Mononuclear cell (primary cell): ENCODE measurements around the gene ANKFN1. TPM values are rescaled to one million over a fixed set of nuclear protein-coding genes. Genes with fewer than 3 reads are reported as not detected.
"Not testable (repeated sequence)": the region's sequence is repeated elsewhere in the genome, so short reads cannot be mapped to it uniquely, and the experiment has no call there.

Experiments used
- H3K27me3 ChIP-seq: 2 replicates; pipeline ENCODE4 v1.6.0; 2011; ENCODE audit warnings: low read length, control low read depth; ENCODE audit not compliant: insufficient read depth
- H3K4me1 ChIP-seq: 2 replicates; pipeline ENCODE4 v1.5.1; 2011; ENCODE audit warnings: mild to moderate bottlenecking, low read length, control low read depth; ENCODE audit not compliant: insufficient read depth
- H3K4me3 ChIP-seq: 2 replicates; pipeline ENCODE4 v1.5.1; 2011; ENCODE audit warnings: mild to moderate bottlenecking, low read length, moderate library complexity
- H3K9me3 ChIP-seq: 2 replicates; pipeline ENCODE4 v1.5.1; 2011; ENCODE audit warnings: low read depth, mild to moderate bottlenecking, control low read depth, low read length
- total RNA-seq: library from RNA; depleted of rRNA; stranded (reverse); fragments of >200 nt; gene quantifications from one replicate; pipeline ENCODE4 v1.2.3, GENCODE V29; 2012

ANKFN1 gene
- total RNA-seq, 1 donor = not detected

GRCh38 chr17:56269556-56270389 lies 116.5 kb downstream of the ANKFN1 start:
- Histone ChIP-seq H3K4me1 (no peaks in the 10 kb centered on the region), H3K9me3 (no peaks in the 10 kb centered on the region), H3K27me3 (no peaks in the 10 kb centered on the region), H3K4me3 (no peak overlapping the region)

DNA sequence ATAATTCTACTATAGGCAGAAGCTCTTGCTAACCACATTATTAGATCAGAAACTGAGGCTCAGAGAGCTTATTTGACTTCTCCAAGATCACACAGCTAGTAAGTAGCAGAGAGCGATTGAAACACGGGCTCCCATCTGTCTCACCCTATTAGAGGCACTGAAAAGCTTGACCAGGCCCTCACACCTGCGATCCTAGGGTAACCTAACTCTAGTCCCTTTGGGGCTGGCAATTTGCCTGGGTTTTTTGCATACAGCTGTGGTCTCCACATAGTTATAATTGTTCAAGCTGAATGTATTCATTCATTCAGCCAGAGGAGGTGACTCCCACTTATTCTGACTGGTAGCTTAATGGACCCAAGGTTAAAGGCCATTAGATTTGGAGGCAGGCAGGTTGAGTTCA lies 121.2 kb downstream of the ANKFN1 start:
- Histone ChIP-seq H3K27me3 (no peaks in the 10 kb centered on the region), H3K4me1 (no peaks in the 10 kb centered on the region), H3K4me3 (no peak overlapping the region), H3K9me3 (no peaks in the 10 kb centered on the region)

- Histone ChIP-seq H3K4me1 (no peaks in the 10 kb centered on the region), H3K4me3 (no peak overlapping the region), H3K9me3 (no peaks in the 10 kb centered on the region), H3K27me3 (no peaks in the 10 kb centered on the region)
These were observed 131.2 kb downstream of the ANKFN1 start for GRCh38 chr17:56284482-56284881.

- not testable (repeated sequence) for H3K4me1 ChIP-seq, H3K4me3 ChIP-seq, H3K27me3 ChIP-seq, H3K9me3 ChIP-seq
These were observed 135.5 kb downstream of the ANKFN1 start for GRCh38 chr17:56288786-56289185.

- Histone ChIP-seq H3K9me3 (no peaks in the 10 kb centered on the region), H3K4me3 (no peak overlapping the region)
These were observed 136.0 kb downstream of the ANKFN1 start for GRCh38 chr17:56289321-56289720.

GRCh38 chr17:56290101-56290801 lies 137.0 kb downstream of the ANKFN1 start:
- Histone ChIP-seq H3K9me3 (no peaks in the 10 kb centered on the region), H3K4me1 (peaks cover 5% of the 10 kb centered on the region), H3K27me3 (no peaks in the 10 kb centered on the region), H3K4me3 (no peak overlapping the region)

More at GRCh38 chr17:56289321-56289720, 136.0 kb downstream of the ANKFN1 start:
- H3K27me3 ChIP-seq = no peaks in the 10 kb centered on the region
- H3K4me1 ChIP-seq = peaks cover 5% of the 10 kb centered on the region

DNA sequence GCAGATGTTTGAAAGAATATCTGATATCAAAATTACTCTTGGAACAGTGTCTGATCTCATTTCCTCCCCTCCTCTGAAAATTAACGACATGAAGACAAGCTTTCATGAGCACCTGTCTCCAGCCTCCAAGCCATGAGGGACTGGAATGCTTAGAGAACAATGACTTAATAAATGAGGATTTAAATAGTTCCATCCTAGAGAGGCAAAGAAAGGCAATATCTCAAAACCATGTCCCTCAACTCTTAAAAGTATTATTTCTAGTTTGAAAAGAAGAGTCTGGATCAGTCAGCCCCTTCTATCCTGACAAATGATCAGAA lies 137.5 kb downstream of the ANKFN1 start:
- Histone ChIP-seq H3K27me3 (no peaks in the 10 kb centered on the region), H3K4me1 (peaks cover 5% of the 10 kb centered on the region), H3K9me3 (no peaks in the 10 kb centered on the region), H3K4me3 (no peak overlapping the region)

- no peaks in the 10 kb centered on the region for H3K9me3 ChIP-seq
- H3K4me1 ChIP-seq = peaks cover 5% of the 10 kb centered on the region
- H3K4me3 ChIP-seq = no peak overlapping the region
- no peaks in the 10 kb centered on the region for H3K27me3 ChIP-seq
These were observed 138.0 kb downstream of the ANKFN1 start for GRCh38 chr17:56291226-56291805.

GRCh38 chr17:56292010-56292409 lies 138.7 kb downstream of the ANKFN1 start:
- H3K27me3 ChIP-seq = no peaks in the 10 kb centered on the region
- H3K4me1 ChIP-seq = peaks cover 8% of the 10 kb centered on the region
- H3K9me3 ChIP-seq = no peaks in the 10 kb centered on the region
- no peak overlapping the region for H3K4me3 ChIP-seq

DNA sequence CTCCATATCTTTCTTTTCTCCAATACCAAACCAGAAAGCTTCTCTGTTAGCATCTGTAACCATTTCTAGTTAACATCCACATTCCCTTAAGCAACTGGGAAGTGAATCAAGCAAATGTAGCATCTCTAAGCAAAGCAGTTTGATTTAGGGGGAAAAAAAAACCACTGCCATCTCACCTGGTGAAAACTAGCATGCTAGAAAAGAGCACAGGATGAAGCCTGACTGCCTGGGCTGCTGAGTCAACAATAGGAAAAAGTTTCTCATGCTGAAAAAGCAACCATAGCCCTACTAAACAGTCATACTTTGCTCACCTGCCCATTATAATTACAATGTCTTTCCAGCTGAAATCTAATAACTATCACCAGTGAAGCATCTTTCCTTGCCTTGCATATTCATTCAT lies 139.3 kb downstream of the ANKFN1 start:
- Histone ChIP-seq H3K4me1 (peaks cover 13% of the 10 kb centered on the region), H3K4me3 (no peak overlapping the region), H3K27me3 (no peaks in the 10 kb centered on the region), H3K9me3 (no peaks in the 10 kb centered on the region)

GRCh38 chr17:56297184-56297583 lies 143.9 kb downstream of the ANKFN1 start:
- H3K27me3 ChIP-seq = no peaks in the 10 kb centered on the region
- H3K4me1 ChIP-seq = peaks cover 12% of the 10 kb centered on the region
- H3K4me3 ChIP-seq = no peak overlapping the region
- no peaks in the 10 kb centered on the region for H3K9me3 ChIP-seq

- no peaks in the 10 kb centered on the region for H3K9me3 ChIP-seq
- no peaks in the 10 kb centered on the region for H3K27me3 ChIP-seq
- peaks cover 12% of the 10 kb centered on the region for H3K4me1 ChIP-seq
- H3K4me3 ChIP-seq = no peak overlapping the region
These were observed 145.6 kb downstream of the ANKFN1 start for GRCh38 chr17:56298846-56299245.

DNA sequence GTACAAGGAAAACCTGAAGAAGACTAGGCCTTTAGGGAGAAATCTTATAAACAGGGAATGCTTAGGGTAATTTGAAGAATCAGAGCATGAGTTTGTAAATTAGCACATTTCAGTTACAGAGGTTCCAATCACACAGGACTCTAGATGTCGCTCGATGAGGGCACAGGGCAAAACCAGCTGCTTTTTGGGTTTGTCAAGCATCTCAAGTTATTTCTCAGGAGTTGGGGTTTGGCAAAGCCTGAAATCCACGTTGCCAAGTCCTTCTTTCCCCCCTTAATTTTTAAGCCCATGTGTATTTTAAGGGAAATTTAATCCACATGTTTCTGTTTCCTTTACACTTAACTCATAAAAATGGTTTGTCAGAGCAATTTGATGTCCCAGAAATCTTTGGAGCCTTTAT lies 146.9 kb downstream of the ANKFN1 start:
- Histone ChIP-seq H3K4me3 (no peak overlapping the region), H3K27me3 (no peaks in the 10 kb centered on the region), H3K9me3 (no peaks in the 10 kb centered on the region), H3K4me1 (peaks cover 12% of the 10 kb centered on the region)

GRCh38 chr17:56305007-56305406 lies 151.7 kb downstream of the ANKFN1 start:
- Histone ChIP-seq H3K27me3 (no peaks in the 10 kb centered on the region), H3K4me3 (no peak overlapping the region), H3K4me1 (no peaks in the 10 kb centered on the region), H3K9me3 (no peaks in the 10 kb centered on the region)

DNA sequence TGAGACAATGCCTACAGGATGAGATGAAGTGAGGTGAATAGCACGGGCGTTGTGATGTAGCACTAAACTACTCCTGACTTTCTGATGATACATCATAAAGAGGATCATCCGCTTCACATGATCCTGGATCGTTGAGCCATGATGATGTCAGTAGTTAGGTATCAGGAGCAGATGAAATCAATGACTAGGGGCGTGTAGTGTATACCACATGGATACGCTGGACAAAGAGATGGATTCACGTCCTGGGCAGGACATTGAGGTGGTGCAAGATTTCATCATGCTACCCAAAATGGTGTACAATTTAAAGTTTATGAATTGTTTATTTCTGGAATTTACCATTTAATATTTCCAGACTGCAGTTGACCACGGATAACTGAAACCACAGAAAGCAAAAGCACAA lies 156.6 kb downstream of the ANKFN1 start:
- no peak overlapping the region for H3K4me3 ChIP-seq
- H3K4me1 ChIP-seq = peaks cover 40% of the 10 kb centered on the region
- no peaks in the 10 kb centered on the region for H3K9me3 ChIP-seq
- H3K27me3 ChIP-seq = no peaks in the 10 kb centered on the region
